ENCODE results near the gene CRHBP. TPM values are rescaled to one million over a fixed set of nuclear protein-coding genes. Genes with fewer than 3 reads are reported as not detected.

The CRHBP gene
- total and polyA plus RNA-seq, 7 donors = 0.31 to 3.2 (median 0.92) TPM; not detected in 2

GRCh38 chr5:76974785-76975184, 21.9 kb downstream of the CRHBP start:
- TF ChIP-seq CTCF (IDR thresholded peaks at IDR 0.05) = no peak
- no peak for TF ChIP-seq EP300 (IDR thresholded peaks at IDR 0.05)
- TF ChIP-seq POLR2AphosphoS5 (IDR thresholded peaks at IDR 0.05) = no peak
- Histone ChIP-seq H3K4me1 (no peaks in the 10 kb centered on the region), H3K4me3 (no peak overlapping the region), H3K36me3 (no peaks in the 10 kb centered on the region), H3K27ac (no peak overlapping the region), H3K9me3 (no peaks in the 10 kb centered on the region), H3K27me3 (peaks cover 0 to 3% (median 0%) of the 10 kb centered on the region in 3 donors)
- DNase-seq = no peak
- WGBS, 2 donors = 66 to 83% methylated on average over 2 of the region's 2 CpGs
- intact Hi-C loops (cut with DNase I) = no loop called here

- H3K36me3 ChIP-seq = no peaks in the 10 kb centered on the region
- no peaks in the 10 kb centered on the region for H3K9me3 ChIP-seq
- H3K27me3 ChIP-seq = no peaks in the 10 kb centered on the region
- H3K4me3 ChIP-seq = no peak overlapping the region
- 49 to 72% methylated on average over 2 of the region's 2 CpGs for WGBS, 2 donors
- DNase-seq = no peak
- TF ChIP-seq POLR2A (IDR thresholded peaks at IDR 0.05) (no peak), EP300 (IDR thresholded peaks at IDR 0.05) (no peak), POLR2AphosphoS5 (IDR thresholded peaks at IDR 0.05) (no peak), CTCF (IDR thresholded peaks at IDR 0.05) (no peak)
- no peak overlapping the region for H3K27ac ChIP-seq
- intact Hi-C loops (cut with DNase I) = no loop called here
- H3K4me1 ChIP-seq = no peaks in the 10 kb centered on the region
Measured at GRCh38 chr5:76978869-76979268, 26.0 kb downstream of the CRHBP start.

GRCh38 chr5:76980518-76981144, 27.8 kb downstream of the CRHBP start:
- TF ChIP-seq POLR2A (IDR thresholded peaks at IDR 0.05) = no peak
- no peak for TF ChIP-seq POLR2AphosphoS5 (IDR thresholded peaks at IDR 0.05)
- no peak for TF ChIP-seq EP300 (IDR thresholded peaks at IDR 0.05)
- no peak for TF ChIP-seq CTCF (IDR thresholded peaks at IDR 0.05)
- Histone ChIP-seq H3K9me3 (no peaks in the 10 kb centered on the region), H3K27me3 (no peaks in the 10 kb centered on the region), H3K36me3 (no peaks in the 10 kb centered on the region), H3K4me3 (no peak overlapping the region), H3K27ac (no peak overlapping the region), H3K4me1 (no peaks in the 10 kb centered on the region)
- intact Hi-C loops (cut with DNase I) = no loop called here
- DNase-seq = no peak
- 69 to 84% methylated on average over 8 of the region's 8 CpGs for WGBS, 2 donors

- no peak for TF ChIP-seq EP300 (IDR thresholded peaks at IDR 0.05)
- no peak for TF ChIP-seq CTCF (IDR thresholded peaks at IDR 0.05)
- no peak for TF ChIP-seq POLR2AphosphoS5 (IDR thresholded peaks at IDR 0.05)
- TF ChIP-seq POLR2A (IDR thresholded peaks at IDR 0.05) = no peak
- Histone ChIP-seq H3K4me3 (no peak overlapping the region), H3K27me3 (no peaks in the 10 kb centered on the region), H3K36me3 (no peaks in the 10 kb centered on the region), H3K9me3 (no peaks in the 10 kb centered on the region), H3K27ac (no peak overlapping the region), H3K4me1 (no peaks in the 10 kb centered on the region)
- WGBS, 2 donors = 31 to 75% methylated on average over 2 of the region's 2 CpGs
- intact Hi-C loops (cut with DNase I) = no loop called here
- DNase-seq = no peak
Measured at GRCh38 chr5:76982450-76982849, 29.6 kb downstream of the CRHBP start.

GRCh38 chr5:76983468-76983867, 30.6 kb downstream of the CRHBP start:
- no peaks in the 10 kb centered on the region for H3K27me3 ChIP-seq
- H3K9me3 ChIP-seq = no peaks in the 10 kb centered on the region
- intact Hi-C loops (cut with DNase I) = no loop called here
- no peak for DNase-seq
- no peaks in the 10 kb centered on the region for H3K4me1 ChIP-seq
- H3K4me3 ChIP-seq = no peak overlapping the region
- TF ChIP-seq POLR2A (IDR thresholded peaks at IDR 0.05) = no peak
- H3K27ac ChIP-seq = no peak overlapping the region
- WGBS, 2 donors = 63 to 83% methylated on average over 3 of the region's 3 CpGs
- no peaks in the 10 kb centered on the region for H3K36me3 ChIP-seq
